IPS-18a (cell line): ENCODE results near the gene PDE4B.
"Not testable (repeated sequence)": the region's sequence is repeated elsewhere in the genome, so short reads cannot be mapped to it uniquely, and the experiment has no call there.

Experiments used
- H3K27ac ChIP-seq: one replicate; pipeline ENCODE4 v1.5.1; 2013; ENCODE audit warnings: low read length
- H3K27me3 ChIP-seq: one replicate; pipeline ENCODE4 v1.6.1; 2013; ENCODE audit warnings: mild to moderate bottlenecking, low read length; ENCODE audit not compliant: control insufficient read depth, insufficient read depth
- H3K36me3 ChIP-seq: one replicate; pipeline ENCODE4 v1.6.1; 2013; ENCODE audit warnings: low read depth, low read length; ENCODE audit not compliant: control insufficient read depth
- H3K4me1 ChIP-seq: one replicate; pipeline ENCODE4 v1.6.1; 2013; ENCODE audit warnings: low read depth, low read length; ENCODE audit not compliant: control insufficient read depth
- H3K4me3 ChIP-seq: one replicate; pipeline ENCODE4 v1.5.1; 2013; ENCODE audit warnings: low read length
- H3K9ac ChIP-seq: one replicate; pipeline ENCODE4 v1.6.1; 2013; ENCODE audit warnings: mild to moderate bottlenecking, low read length, moderate library complexity
- H3K9me3 ChIP-seq: one replicate; pipeline ENCODE4 v1.6.1; 2013; ENCODE audit warnings: low read depth, low read length; ENCODE audit not compliant: control insufficient read depth

Gene PDE4B

DNA sequence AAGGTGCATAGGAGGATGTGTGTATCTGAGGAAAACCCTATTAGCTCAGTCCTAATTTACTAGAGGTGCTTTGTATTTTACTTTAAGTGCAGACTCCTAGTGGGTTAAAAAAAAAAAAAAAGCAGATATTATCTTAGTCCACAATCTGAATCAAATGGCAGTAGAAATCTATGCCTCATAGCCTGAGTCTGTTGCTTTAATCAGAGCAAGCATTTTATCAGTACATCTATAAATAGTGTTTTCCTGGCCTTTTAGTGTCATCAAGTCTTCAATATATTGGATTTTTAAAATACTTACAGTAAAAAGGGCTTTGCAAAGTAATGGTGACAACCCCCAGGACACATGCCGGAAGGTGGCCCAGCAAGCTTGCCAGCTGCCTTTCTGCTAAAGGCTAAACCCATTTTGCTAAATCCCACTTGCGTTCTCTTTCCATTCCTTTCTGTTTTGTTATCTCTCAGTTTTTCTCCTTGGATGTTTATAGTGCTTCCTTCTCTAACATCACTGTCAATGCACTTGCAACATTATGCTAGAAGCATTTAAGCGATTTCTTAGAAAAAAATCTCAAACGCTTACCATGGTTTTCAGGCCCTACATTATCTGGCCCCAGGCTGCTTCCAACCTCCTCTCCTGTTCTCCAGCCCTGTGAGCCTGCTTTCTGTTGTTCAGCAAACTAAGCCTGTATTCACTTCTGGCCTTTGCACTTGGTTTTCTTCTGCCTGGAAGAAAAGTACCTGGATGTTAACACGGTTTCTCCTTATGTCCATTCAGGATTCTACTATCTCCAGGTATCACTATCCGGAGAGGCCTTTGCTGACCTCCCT lies 206.3 kb downstream of the PDE4B start:
- Histone ChIP-seq H3K9ac (no peak overlapping the region), H3K9me3 (no peaks in the 10 kb centered on the region), H3K27me3 (peaks cover 58% of the 10 kb centered on the region), H3K4me3 (no peak overlapping the region), H3K27ac (no peak overlapping the region), H3K4me1 (no peaks in the 10 kb centered on the region), H3K36me3 (no peaks in the 10 kb centered on the region)

DNA sequence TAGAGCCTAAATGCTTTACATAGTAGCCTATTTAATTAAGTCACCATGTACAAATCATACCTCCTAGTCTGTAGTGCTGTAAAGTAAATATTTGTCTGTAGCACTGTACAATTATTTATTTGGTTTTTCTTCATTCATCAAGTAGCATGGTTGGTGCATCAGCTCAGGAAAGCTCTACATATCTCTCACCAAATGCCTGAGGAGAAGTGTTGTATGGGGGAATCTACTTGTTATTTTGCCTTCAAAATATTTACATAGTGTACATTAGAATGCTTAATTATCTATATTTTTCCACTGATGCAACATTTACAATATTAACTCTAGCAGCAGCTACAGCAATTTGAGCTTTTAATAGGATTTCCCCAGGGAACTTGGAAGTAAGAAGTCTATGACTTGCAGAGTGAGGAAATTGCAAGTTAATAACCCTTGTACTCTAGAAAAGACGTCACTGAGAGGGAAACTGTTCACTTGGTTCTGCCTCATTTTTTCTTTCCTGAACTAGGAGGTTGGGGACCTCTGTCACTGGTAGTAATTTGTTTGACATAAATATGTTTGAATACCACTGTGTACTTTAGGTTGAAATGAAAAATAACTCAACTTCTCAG lies 207.4 kb downstream of the PDE4B start:
- Histone ChIP-seq H3K27ac (no peak overlapping the region), H3K4me3 (no peak overlapping the region), H3K4me1 (no peaks in the 10 kb centered on the region), H3K9ac (no peak overlapping the region), H3K36me3 (no peaks in the 10 kb centered on the region), H3K27me3 (peaks cover 70% of the 10 kb centered on the region), H3K9me3 (no peaks in the 10 kb centered on the region)

DNA sequence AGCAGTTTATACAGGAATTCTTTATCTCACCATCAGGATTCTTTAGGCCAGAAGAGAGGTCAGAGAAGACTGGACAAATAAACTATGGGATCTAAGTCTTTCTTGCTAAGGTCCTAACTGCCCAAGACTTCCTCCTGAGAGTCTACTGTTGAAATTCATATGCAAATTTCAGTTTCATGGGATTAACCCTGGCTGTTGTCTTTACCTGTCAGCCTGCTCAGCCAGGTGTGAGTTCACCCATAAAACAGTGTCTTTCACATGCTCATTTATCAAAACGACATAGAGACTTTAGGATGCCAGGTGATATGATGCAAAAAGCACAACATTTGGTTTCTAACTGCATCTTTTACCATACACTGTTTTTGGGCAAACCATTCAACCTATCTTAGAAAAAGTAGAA lies 211.0 kb downstream of the PDE4B start:
- H3K4me3 ChIP-seq: no peak overlapping the region
- H3K36me3 ChIP-seq: no peaks in the 10 kb centered on the region
- H3K27me3 ChIP-seq: peaks cover 99% of the 10 kb centered on the region
- H3K9ac ChIP-seq: no peak overlapping the region
- H3K27ac ChIP-seq: no peak overlapping the region
- H3K4me1 ChIP-seq: no peaks in the 10 kb centered on the region
- no peaks in the 10 kb centered on the region for H3K9me3 ChIP-seq

DNA sequence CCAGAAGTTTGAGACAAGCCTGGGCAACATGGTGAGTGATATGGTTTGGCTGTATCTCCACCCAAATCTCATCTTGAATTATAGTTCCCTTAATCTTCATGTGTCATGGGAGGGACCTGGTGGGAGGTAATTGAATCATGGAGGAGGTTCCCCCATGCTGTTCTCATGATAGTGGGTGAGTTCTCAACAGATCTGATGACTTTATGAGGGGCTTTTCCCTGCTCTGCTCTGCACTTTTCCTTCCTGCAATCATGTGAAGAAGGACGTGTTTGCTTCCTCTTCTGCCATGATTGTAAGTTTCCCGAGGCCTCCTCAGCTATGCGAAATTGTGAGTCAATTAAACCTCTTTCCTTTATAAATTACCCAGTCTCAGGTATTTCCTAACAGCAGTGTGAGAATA lies 213.8 kb downstream of the PDE4B start:
- not testable (repeated sequence) for H3K27ac ChIP-seq, H3K4me1 ChIP-seq, H3K36me3 ChIP-seq, H3K9me3 ChIP-seq, H3K9ac ChIP-seq, H3K4me3 ChIP-seq
- peaks cover 79% of the 10 kb centered on the region for H3K27me3 ChIP-seq

DNA sequence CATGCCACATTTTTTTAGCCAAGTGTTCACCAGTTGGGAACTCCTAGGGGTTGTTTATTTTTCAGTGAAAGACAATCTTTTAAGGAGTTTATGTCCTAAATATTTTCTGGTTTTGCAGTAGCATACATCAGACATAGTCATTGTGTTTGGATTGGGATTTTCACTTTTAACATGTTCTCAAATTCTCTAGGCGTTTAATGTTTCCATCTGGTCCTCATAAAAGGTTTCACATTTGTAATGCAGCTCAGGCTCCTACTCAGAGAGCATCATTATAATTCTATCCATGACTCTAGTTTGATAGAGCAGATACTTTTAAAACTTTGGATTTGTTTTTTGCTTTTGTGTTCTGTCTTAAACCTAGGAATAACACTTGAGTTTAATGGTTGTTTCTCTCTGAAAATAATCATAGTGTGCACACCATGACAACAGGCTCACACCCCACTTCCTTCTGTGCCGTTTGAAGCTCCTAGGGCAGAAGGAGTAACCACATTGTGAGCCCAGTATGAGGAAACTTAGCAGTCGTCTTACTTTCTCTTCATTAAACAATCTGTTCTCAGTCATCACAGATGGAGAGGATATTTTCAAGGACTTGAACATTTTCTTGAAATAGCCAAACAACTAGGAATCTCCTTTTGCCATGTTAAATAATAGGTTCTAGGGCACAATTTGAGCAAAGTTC lies 219.6 kb downstream of the PDE4B start:
- no peak overlapping the region for H3K4me3 ChIP-seq
- H3K9ac ChIP-seq: no peak overlapping the region
- H3K27ac ChIP-seq: no peak overlapping the region
- H3K36me3 ChIP-seq: no peaks in the 10 kb centered on the region
- no peaks in the 10 kb centered on the region for H3K4me1 ChIP-seq
- H3K27me3 ChIP-seq: peaks cover 23% of the 10 kb centered on the region
- H3K9me3 ChIP-seq: no peaks in the 10 kb centered on the region

DNA sequence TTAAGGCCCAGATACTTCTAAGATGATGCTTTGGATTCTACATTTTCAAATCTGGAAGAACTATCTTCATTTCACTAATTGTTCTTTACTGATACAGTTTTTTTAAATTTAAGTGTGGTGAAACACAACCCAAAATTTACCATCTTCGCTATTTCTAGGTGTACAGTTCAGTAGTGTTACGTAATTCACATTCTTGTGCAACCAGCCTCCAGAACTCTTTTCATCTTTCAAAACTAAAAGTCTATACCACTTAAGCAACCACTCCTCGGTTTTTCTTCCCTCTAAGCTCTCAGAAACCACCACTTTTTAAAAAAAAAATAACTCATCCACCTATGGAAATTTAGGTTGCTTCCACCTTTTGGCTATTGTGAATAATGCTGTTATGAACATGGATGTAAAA lies 220.7 kb downstream of the PDE4B start:
- Histone ChIP-seq H3K4me1 (no peaks in the 10 kb centered on the region), H3K9ac (no peak overlapping the region), H3K36me3 (no peaks in the 10 kb centered on the region), H3K4me3 (no peak overlapping the region), H3K9me3 (no peaks in the 10 kb centered on the region), H3K27ac (no peak overlapping the region), H3K27me3 (peaks cover 12% of the 10 kb centered on the region)

DNA sequence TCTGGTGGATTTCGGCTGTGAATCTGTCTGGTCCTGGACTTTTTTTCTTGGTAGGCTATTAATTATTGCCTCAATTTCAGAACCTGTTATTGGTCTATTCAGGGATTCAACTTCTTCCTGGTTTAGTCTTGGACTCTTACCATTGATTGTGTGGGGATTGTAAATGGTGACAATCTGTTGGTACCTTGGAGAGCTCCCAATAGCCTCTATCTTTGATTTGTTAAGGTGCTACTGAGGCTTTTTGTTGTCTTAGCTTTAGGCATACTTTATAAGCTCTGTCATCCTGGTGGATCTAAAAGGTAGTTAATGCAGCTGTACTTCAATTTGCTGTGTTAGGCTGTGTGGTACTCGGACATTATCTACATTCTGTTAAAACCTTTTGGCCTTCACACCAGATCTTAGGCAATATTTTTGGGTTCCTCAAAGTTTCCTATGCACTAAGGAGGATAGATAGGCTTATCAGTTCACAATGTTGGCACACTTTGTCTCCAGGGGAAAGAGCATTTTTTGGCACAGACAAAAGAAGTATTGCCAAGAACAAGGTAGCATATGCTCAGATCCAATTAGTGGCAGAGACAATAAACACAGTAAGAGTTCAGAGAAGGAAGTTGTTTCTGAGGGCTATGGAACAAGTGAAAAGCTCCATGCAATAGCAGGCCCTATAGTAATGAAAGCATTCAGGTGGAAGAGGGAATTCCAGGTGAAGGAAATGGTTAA lies 230.4 kb downstream of the PDE4B start:
- no peaks in the 10 kb centered on the region for H3K4me1 ChIP-seq
- no peaks in the 10 kb centered on the region for H3K9me3 ChIP-seq
- no peak overlapping the region for H3K4me3 ChIP-seq
- no peaks in the 10 kb centered on the region for H3K36me3 ChIP-seq
- no peak overlapping the region for H3K27ac ChIP-seq
- no peak overlapping the region for H3K9ac ChIP-seq
- no peaks in the 10 kb centered on the region for H3K27me3 ChIP-seq

DNA sequence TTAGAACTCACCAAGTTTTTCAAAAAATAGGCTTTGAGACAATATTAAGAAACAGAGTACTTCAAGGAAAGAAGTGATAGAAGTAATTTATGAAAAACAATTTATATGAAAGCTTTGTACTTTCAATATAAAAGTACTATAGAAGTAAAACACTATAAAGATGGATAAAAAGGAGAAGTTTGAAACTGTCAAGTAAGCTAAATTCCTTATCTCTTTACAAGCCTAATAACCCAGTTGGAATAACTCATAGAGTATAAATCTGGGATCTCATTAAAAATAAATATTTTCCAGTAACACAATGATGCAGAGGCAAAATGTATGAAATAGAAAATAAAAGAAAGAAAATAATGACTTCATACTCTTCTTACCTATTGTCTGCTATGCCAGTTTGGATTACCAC lies 232.5 kb downstream of the PDE4B start:
- no peak overlapping the region for H3K27ac ChIP-seq
- no peaks in the 10 kb centered on the region for H3K27me3 ChIP-seq
- no peaks in the 10 kb centered on the region for H3K36me3 ChIP-seq
- H3K4me1 ChIP-seq: no peaks in the 10 kb centered on the region
- no peak overlapping the region for H3K4me3 ChIP-seq
- H3K9me3 ChIP-seq: no peaks in the 10 kb centered on the region
- H3K9ac ChIP-seq: no peak overlapping the region

DNA sequence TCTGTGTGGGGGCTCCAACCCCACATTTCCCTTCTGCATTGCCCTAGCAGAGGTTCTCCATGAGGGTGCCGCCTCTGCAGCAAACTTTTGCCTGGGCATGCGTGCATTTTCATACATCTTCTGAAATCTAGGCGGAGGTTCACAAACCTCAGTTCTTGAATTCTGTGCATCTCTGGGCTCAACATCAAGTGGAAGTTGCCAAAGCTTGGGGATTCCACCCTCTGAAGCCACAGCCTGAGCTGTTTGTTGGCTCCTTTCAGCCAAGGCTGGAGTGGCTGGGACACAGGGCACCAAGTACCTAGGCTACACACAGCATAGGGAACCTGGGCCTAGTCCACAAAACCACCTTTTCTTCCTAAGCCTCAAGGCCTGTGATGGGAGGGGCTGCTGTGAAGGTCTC lies 235.3 kb downstream of the PDE4B start:
- H3K9me3 ChIP-seq: no peaks in the 10 kb centered on the region
- H3K4me3 ChIP-seq: no peak overlapping the region
- no peak overlapping the region for H3K9ac ChIP-seq

DNA sequence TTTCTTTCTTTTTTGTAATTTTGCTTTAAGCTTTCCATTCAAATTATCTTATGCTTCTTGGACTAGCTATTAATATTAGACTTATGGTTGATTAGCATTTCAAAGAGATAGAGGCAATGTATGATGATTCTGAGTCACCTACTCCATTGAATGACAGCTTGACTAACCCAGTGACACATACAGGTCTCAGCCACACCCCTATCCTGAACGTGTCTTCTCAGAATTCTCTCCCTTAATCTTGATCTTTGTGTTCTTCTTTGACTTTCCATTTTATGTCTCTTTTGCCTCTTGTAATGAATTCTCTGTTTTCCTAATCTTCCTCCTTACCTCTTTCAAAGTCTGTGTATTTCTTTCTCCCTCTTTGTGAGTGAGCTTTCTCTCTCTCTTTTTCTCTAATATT lies 241.1 kb downstream of the PDE4B start:
- Histone ChIP-seq H3K9me3 (no peaks in the 10 kb centered on the region), H3K4me3 (no peak overlapping the region), H3K27me3 (no peaks in the 10 kb centered on the region), H3K27ac (no peak overlapping the region), H3K36me3 (no peaks in the 10 kb centered on the region), H3K4me1 (no peaks in the 10 kb centered on the region), H3K9ac (no peak overlapping the region)

More for the DNA sequence above, 235.3 kb downstream of the PDE4B start:
- Histone ChIP-seq H3K4me1 (no peaks in the 10 kb centered on the region), H3K27me3 (no peaks in the 10 kb centered on the region), H3K27ac (no peak overlapping the region), H3K36me3 (no peaks in the 10 kb centered on the region)

DNA sequence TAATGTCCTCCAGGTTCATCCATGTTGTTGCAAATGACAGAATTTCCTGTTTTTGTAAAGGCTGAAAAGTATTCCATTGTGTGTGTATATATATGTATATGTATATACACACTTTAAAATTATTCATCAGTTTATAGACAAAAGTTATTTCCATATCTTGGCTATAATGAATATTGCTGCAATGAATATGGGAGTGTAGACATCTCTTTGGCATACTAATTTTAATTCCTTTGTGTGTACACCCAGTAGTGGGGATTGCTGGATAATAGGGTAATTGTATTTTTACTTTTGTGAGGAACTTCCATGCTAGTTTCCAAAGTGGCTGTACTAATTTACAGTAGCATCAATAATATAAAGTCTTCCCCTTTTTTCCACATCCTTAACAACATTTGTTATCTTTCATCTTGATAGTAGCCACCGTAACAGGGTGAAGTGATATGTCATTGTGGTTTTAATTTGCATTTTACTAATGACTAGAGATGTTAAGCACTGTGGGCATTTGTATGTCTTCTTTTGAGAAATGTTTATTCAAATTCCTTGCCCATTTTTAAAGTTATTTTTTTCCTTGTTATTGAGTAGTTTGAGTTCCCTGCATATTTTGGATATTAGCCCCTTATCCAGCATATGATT lies 243.0 kb downstream of the PDE4B start:
- Histone ChIP-seq H3K36me3 (no peaks in the 10 kb centered on the region), H3K27ac (no peak overlapping the region), H3K27me3 (no peaks in the 10 kb centered on the region)

More for the DNA sequence above, 243.0 kb downstream of the PDE4B start:
- Histone ChIP-seq H3K4me3 (no peak overlapping the region), H3K4me1 (no peaks in the 10 kb centered on the region), H3K9ac (no peak overlapping the region), H3K9me3 (no peaks in the 10 kb centered on the region)
